MM.1S (cell line): ENCODE results near the gene MALRD1.

ENCODE experiments used
- CTCF ChIP-seq: fragments of 300-600 bp; sonication (generic); IDR thresholded peaks from 2 replicates; pipeline ENCODE4 v1.5.1; 2016; ENCODE audit warnings: antibody characterized with exemption, low read length, mixed read lengths
- EZH2 ChIP-seq: fragments of 300-600 bp; sonication (generic); optimal IDR thresholded peaks from 2 replicates; pipeline ENCODE3; 2017; ENCODE audit warnings: low read depth, mild to moderate bottlenecking, antibody characterized with exemption, low read length, mixed read lengths

- TF ChIP-seq CTCF, result no peak
- TF ChIP-seq EZH2, result no peak
Observed at GRCh38 chr10:19505320-19506312, 457.0 kb downstream of the MALRD1 start.
